Retinal pigment epithelial cell (primary cell): ENCODE results near the gene IQSEC2.
A peak's percentile ranks its signal among the peaks of the same experiment; 100 is the strongest.

Experiments used
- DNase-seq: peaks from one replicate; pipeline ENCODE4 v3.0.0-alpha.2; 2010; ENCODE audit warnings: low read depth
- H3K4me3 ChIP-seq: 2 replicates; pipeline ENCODE4 v1.5.1; 2011; ENCODE audit warnings: mild to moderate bottlenecking, low read length, control low read depth, moderate library complexity
- CTCF ChIP-seq: conservative IDR thresholded peaks from 2 replicates; pipeline ENCODE4 v1.5.1; 2011; ENCODE audit warnings: low read depth, low read length, control low read depth, inconsistent platforms

IQSEC2 gene

DNA sequence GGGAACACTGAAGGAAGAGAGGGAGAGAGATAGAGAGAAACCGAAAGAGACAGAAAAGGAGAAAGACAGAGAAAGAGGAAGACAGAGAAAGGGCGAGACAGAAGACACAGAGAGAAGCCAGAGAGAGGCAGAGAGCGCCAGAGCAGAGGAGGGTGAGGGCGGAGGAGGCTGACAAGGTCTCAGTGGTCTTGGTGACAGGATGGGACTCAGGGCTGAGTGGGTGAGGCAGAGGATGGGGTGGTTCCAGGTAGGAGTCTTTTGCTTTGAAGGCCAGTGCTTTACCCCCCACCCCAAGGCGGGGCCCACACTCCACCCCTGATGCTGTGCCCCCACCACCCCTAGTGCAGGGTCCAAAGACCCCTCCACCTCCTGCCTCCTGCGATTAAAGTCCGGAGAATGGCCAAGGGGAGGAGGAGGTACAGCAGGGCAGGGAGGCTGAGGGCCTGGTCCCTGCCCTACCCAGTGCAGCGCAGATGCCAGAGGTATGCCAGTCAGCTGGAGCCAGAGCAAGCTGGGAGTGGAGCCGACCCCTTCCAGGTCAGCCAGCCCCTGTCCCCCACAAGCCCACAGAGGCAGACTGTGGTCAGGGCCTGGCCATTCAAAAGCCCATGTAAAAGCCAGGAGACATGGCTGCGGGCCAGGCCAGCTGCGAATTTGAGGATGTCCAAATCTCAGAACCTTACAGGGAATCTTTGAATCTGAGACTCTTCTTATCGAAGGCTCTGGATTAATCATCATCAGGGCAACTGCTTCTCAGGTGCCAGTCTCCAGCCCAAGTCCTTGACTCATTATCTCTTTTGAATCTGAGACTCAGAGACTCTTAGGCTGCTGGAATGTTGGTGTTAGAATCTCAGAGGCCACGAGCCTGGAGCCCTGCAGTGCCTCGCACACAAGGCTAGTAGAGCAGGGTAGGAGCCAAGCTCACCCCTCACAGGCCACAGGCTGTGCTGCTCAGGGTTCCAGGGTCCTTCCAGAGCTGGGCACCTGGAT is 758 bp downstream of the IQSEC2 start:
- peak overlapping the region; percentile 27 for H3K4me3 ChIP-seq
- no peak for TF ChIP-seq CTCF
- DNase-seq: no peak

- TF ChIP-seq CTCF: peak; percentile 9
- DNase-seq: no peak
- H3K4me3 ChIP-seq: no peak overlapping the region
These were observed 1.8 kb downstream of the IQSEC2 start for GRCh38 chrX:53279296-53280237.

DNA sequence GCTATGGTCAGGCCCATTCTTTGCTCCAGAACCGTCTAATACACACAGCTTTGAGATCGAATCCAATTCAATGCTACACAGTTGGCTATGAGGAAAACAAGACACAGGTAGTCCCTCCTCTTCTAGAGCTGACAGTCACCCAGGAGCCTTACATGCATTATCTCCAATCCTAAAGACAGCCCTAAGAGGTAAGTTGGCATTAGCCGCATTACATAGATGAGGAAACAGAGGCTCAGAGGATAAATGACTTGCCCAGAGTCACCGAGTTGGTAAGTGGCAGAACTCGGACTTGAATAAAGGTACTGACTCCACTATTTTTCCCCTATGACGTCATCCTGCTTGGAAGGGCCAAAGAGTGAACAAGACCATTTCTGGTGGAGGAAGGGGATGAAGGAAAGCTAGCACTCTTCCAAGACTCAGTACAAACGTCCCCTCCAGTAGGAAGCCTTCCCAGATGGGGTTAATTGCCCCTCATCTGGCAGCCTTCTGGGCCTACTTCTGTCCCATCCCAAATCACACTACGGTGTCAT is 8.5 kb downstream of the IQSEC2 start:
- no peak for TF ChIP-seq CTCF
- no peak for DNase-seq

DNA sequence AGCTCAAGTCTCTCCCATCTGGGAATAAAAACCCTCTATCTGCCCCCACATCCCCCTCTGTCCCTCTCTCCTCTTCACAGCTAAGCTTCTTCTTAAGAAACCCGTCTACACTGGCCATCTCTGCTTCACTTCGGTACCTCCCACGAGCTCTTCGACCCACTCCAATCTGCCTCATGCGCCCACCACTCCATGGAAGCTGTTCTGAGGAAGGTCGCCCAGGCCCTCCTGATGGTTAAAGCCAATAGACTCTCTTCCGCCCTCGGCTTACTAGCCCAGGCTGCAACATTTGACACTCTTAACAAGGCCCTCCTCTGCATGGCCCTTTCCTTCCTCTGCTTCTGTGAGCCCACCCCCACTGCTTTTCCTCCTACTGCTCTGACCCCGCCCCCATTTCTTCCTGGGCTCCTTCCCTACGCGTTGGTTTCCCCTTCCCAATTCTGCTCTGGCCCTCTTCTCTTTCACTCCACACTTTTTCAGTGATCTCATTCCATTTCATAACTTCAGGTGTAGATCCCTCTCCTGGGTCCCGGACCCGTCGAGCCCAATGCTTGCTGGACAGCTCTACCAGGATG is 11.8 kb downstream of the IQSEC2 start:
- DNase-seq: no peak
- TF ChIP-seq CTCF: no peak
- no peak overlapping the region for H3K4me3 ChIP-seq

More for the DNA sequence above, 8.5 kb downstream of the IQSEC2 start:
- no peak overlapping the region for H3K4me3 ChIP-seq

- no peak for DNase-seq
- no peak overlapping the region for H3K4me3 ChIP-seq
- no peak for TF ChIP-seq CTCF
These were observed 13.2 kb downstream of the IQSEC2 start for GRCh38 chrX:53268173-53268572.

DNA sequence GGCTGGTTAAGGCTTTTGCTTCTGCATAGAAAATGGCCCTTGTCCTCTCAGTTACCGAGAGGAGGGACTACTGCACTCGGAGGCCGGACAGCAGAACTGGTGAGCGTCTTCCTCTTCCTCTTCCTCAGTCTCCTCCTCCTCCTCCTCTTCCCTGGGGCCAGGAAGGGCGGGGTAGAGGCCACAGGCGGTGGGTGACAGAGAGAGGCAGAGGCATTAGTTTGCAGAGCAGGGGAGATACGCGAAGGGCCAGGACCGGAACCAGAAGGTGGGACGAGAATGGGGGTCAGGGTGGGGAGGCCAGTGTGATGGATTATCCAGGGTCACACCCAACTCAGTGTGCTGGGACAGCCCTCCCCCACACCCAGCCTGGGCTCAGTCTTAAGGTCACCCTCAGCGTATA is 14.5 kb downstream of the IQSEC2 start:
- no peak overlapping the region for H3K4me3 ChIP-seq
- DNase-seq: no peak

More for the DNA sequence above, 14.5 kb downstream of the IQSEC2 start:
- no peak for TF ChIP-seq CTCF
